HG03095 (cell line): Measurements from ENCODE around the gene MED29.

Experiments
- ATAC-seq: cut with Tn5 transposase; IDR thresholded peaks from one replicate; pipeline ENCODE4 v1.9.1; 2021; ENCODE audit warnings: moderate library complexity; ENCODE audit not compliant: unreplicated experiment

Gene MED29

GRCh38 chr19:39426170-39426569 lies 35.0 kb downstream of the MED29 start:
- no peak for ATAC-seq

- no peak for ATAC-seq
Observed at GRCh38 chr19:39427707-39428106, 36.5 kb downstream of the MED29 start.

- ATAC-seq, result no peak
Observed at GRCh38 chr19:39428283-39429112, 37.3 kb downstream of the MED29 start.

- no peak for ATAC-seq
Observed at GRCh38 chr19:39430675-39431593, 39.8 kb downstream of the MED29 start.

- no peak for ATAC-seq
Observed at GRCh38 chr19:39432677-39433025, 41.5 kb downstream of the MED29 start.

GRCh38 chr19:39433480-39434079 lies 42.4 kb downstream of the MED29 start:
- ATAC-seq, result no peak

- ATAC-seq, result no peak
Observed at GRCh38 chr19:39434123-39435076, 43.2 kb downstream of the MED29 start.

GRCh38 chr19:39435499-39436349 lies 44.5 kb downstream of the MED29 start, which contains the start of gene RPS16:
Gene RPS16, minus strand, starts transcription at chr19:39435949. Its CDS starts 54 bp downstream, at chr19:39435895.
- ATAC-seq, result peak; percentile 60

- no peak for ATAC-seq
Observed at GRCh38 chr19:39436350-39436716, 45.2 kb downstream of the MED29 start.

- ATAC-seq, result no peak
Observed at GRCh38 chr19:39438270-39438934, 47.2 kb downstream of the MED29 start.

- ATAC-seq, result no peak
Observed at GRCh38 chr19:39444598-39445195, 53.5 kb downstream of the MED29 start.

GRCh38 chr19:39445196-39446111 lies 54.3 kb downstream of the MED29 start, which contains the start of gene SUPT5H:
Gene SUPT5H, plus strand, starts transcription at chr19:39445582. Its CDS starts 309 bp downstream, at chr19:39445891.
- peak; percentile 62 for ATAC-seq

GRCh38 chr19:39446365-39447084 lies 55.3 kb downstream of the MED29 start:
- ATAC-seq, result no peak

- ATAC-seq, result no peak
Observed at GRCh38 chr19:39448271-39448670, 57.1 kb downstream of the MED29 start.

- no peak for ATAC-seq
Observed at GRCh38 chr19:39449116-39449797, 58.1 kb downstream of the MED29 start.
